Aortic smooth muscle cell (primary cell): Measurements from ENCODE around the gene EXOC3L2. TPM values are rescaled to one million over a fixed set of nuclear protein-coding genes. Genes with fewer than 3 reads are reported as not detected.

Source experiments
- total RNA-seq: library from RNA; depleted of rRNA; stranded (reverse); fragments of >200 nt; gene quantifications from 2 replicates; pipeline ENCODE4 v1.2.3, GENCODE V29; 2014

Gene EXOC3L2
- total RNA-seq = not detected in 2 replicates

GRCh38 chr19:45245334-45245787, at the start of gene EXOC3L2:
TSS of gene EXOC3L2 (minus strand) at chr19:45245407. CDS start at chr19:45239045, 6,362 bp downstream.

DNA sequence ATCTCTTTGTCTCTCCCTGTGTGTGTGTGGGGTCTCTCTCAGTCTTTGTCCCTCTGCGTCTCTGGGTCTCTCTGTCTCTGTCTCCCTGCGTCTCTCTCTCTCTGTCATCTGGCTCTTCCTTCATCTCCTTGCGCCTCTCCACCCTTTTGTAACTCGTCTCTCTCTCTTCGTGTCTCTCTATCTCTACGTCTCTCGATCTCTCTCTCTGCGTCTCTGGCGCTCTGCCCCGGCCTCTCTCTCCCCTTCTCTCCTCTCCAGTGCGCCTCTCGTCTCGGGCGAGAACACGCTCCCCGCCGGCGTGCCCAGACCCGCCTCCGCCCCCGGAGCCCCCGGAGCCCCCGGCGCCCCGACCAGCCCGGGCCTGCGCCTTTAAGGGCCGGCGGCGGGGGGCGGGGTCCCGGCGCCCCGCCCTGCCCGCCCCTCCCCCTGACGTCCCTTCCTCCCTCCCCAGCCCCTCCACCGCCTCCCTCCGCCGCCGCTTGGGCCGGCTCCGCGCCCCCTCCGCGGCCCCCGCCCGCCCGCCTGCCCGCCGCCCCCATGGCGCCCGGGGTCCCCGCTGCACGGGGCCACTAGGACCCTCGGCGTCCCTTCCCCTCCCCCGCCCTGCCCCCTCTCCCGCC, 5.7 kb upstream of the EXOC3L2 start, which contains the start of gene MARK4:
Gene MARK4 (plus strand): TSS at position 440 of the 620 bp plus-strand sequence. CDS start 318 bp downstream, outside the sequence.

DNA sequence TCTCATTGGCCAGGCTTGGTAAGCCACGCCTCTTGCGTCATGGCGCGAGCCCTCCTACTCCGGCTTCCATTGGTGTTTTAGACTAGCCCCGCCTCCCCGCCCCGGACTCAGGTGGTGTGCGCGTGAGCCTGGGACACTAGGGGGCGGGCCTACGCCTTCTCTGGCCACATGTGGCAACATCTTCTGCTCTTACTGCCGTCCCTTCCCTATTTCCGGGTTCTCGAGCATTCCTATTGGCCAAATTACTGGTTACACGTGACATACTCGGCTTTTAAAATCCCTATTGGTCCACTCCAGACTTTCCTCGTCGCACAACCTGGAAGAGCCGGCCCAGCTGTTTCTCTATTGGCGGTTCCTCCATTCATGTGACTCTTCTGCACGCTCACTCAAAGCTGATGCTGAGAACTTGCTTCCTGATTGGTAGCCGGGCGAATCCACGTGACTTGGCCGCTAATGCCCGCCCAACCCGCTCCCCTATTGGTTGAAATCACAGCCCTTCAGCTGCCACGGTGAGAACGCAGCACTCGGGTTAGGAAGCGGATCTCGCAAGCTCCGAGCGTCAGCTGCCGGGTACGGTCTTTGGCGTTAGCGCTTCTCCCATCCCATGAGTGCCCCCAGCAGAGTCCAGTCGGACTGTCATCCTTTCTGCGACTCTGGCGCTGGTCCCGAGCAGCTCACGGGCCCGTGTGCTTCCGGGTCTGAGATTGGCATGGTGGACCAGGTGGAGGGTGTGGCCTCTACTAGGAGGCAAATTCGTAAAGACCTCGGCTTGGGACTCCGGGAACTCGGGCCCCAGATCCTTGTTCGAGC, 66.7 kb downstream of the EXOC3L2 start, which contains the start of gene BLOC1S3:
Gene BLOC1S3 (plus strand): TSS at position 523 of the 810 bp plus-strand sequence. CDS start 513 bp downstream, outside the sequence.

DNA sequence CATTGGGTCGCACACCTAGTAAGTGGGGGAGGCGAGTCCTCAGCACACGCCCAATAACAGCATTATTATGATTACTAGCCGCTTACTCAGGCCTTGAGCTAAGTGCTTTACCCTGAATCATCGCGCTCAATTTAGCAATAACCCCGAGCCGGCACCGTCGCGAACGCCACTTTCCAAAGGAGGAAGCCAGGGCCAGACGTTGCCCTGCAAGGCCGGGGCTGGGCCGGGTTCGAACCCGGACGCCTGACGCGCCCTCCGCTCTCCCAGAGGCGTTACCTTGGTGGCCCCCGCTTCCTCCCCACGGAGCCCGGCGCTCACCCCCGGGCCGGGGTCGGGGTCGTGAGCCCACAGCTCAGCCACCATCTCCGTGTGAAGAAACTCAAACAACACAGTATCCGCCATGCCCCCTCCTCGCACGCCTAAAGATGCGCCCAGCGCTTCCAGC, 67.4 kb downstream of the EXOC3L2 start, which contains the start of gene TRAPPC6A:
Gene TRAPPC6A (minus strand): TSS at position 421 of the 445 bp plus-strand sequence. CDS start 19 bp downstream, at position 402.

Other genes starting within 250 kb of the EXOC3L2 start
- 3.3 and 3.5 TPM in 2 replicates for gene RELB, start 243.9 kb downstream of the EXOC3L2 start, total RNA-seq
- gene CLASRP, start 206.4 kb downstream of the EXOC3L2 start, total RNA-seq = 11.5 and 12.9 TPM in 2 replicates
- 0.25 TPM in 1 of 2 replicates, not detected in the other for gene ZNF296, start 168.9 kb downstream of the EXOC3L2 start, total RNA-seq
- gene GEMIN7, start 166.1 kb downstream of the EXOC3L2 start, total RNA-seq = 9.5 and 11.6 TPM in 2 replicates
- gene PPP1R37, start 152.2 kb downstream of the EXOC3L2 start, total RNA-seq = 19.6 and 20.3 TPM in 2 replicates
- gene NKPD1, start 84.4 kb downstream of the EXOC3L2 start, total RNA-seq = 0.06 and 0.26 TPM in 2 replicates
- 6.5 and 7.5 TPM in 2 replicates for gene TRAPPC6A, start 67.2 kb downstream of the EXOC3L2 start, total RNA-seq
- 2.8 and 3.5 TPM in 2 replicates for gene BLOC1S3, start 66.6 kb downstream of the EXOC3L2 start, total RNA-seq
- 9.5 and 18.3 TPM in 2 replicates for gene MARK4, start 5.9 kb upstream of the EXOC3L2 start, total RNA-seq
- gene CKM, start 77.5 kb upstream of the EXOC3L2 start, total RNA-seq = 0.06 TPM in 1 of 2 replicates, not detected in the other
- not detected in 2 replicates for gene KLC3, start 95.3 kb upstream of the EXOC3L2 start, total RNA-seq
- 9.1 and 14.4 TPM in 2 replicates for gene ERCC2, start 125.2 kb upstream of the EXOC3L2 start, total RNA-seq
- gene PPP1R13L, start 159.7 kb upstream of the EXOC3L2 start, total RNA-seq = 0.53 and 2.9 TPM in 2 replicates
- gene POLR1G, start 161.2 kb upstream of the EXOC3L2 start, total RNA-seq = 4.1 and 6.9 TPM in 2 replicates
- 113 and 133 TPM in 2 replicates for gene ERCC1, start 178.5 kb upstream of the EXOC3L2 start, total RNA-seq
- 0.40 and 0.44 TPM in 2 replicates for gene FOSB, start 222.6 kb upstream of the EXOC3L2 start, total RNA-seq